Measurements from ENCODE around the gene B3GLCT.

DNA sequence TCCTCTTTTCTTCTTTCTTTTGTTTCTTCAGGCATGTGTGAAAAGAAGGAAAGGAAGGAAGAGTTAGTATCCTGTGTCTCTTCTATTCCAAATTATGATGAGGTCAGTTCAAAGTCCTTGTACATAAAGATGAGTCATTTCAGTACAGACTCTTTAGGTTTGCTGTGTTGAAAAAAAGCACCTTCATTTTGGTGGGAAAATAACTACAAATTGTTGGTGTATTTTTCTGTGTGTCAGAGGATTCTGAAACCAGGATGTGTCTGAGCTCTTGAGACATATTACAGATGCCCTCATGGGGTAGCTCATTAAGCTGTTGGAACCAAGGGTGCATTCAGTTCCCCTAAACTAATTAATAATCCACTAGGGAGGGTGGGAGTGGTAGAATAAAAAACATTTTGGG is 32.3 kb upstream of the B3GLCT start:
- TF ChIP-seq, protein P1, sequence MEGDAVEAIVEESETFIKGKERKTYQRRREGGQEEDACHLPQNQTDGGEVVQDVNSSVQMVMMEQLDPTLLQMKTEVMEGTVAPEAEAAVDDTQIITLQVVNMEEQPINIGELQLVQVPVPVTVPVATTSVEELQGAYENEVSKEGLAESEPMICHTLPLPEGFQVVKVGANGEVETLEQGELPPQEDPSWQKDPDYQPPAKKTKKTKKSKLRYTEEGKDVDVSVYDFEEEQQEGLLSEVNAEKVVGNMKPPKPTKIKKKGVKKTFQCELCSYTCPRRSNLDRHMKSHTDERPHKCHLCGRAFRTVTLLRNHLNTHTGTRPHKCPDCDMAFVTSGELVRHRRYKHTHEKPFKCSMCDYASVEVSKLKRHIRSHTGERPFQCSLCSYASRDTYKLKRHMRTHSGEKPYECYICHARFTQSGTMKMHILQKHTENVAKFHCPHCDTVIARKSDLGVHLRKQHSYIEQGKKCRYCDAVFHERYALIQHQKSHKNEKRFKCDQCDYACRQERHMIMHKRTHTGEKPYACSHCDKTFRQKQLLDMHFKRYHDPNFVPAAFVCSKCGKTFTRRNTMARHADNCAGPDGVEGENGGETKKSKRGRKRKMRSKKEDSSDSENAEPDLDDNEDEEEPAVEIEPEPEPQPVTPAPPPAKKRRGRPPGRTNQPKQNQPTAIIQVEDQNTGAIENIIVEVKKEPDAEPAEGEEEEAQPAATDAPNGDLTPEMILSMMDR (IDR thresholded peaks at IDR 0.05): no peak
- no peak for TF ChIP-seq POLR2A (IDR thresholded peaks at IDR 0.05)

All from esophagus squamous epithelium (tissue), 4 donors.